HG02852 (cell line): ENCODE data around the gene ETS2.
"Not testable (repeated sequence)": the region's sequence is repeated elsewhere in the genome, so short reads cannot be mapped to it uniquely, and the experiment has no call there.

Experiments used
- ATAC-seq: cut with Tn5 transposase; IDR thresholded peaks from one replicate; pipeline ENCODE4 v1.9.1; 2021; ENCODE audit warnings: mild to moderate bottlenecking, moderate library complexity; ENCODE audit not compliant: unreplicated experiment

The ETS2 gene

GRCh38 chr21:38816400-38816977 is 10.8 kb downstream of the ETS2 start:
- no peak for ATAC-seq

- no peak for ATAC-seq
These were observed 11.9 kb downstream of the ETS2 start for GRCh38 chr21:38817371-38818324.

GRCh38 chr21:38818325-38818723 is 12.6 kb downstream of the ETS2 start:
- ATAC-seq = no peak

- ATAC-seq = no peak
These were observed 13.5 kb downstream of the ETS2 start for GRCh38 chr21:38819051-38819718.

GRCh38 chr21:38819719-38820159 is 14.0 kb downstream of the ETS2 start:
- ATAC-seq = no peak

GRCh38 chr21:38820471-38821239 is 14.9 kb downstream of the ETS2 start:
- ATAC-seq = no peak

- no peak for ATAC-seq
These were observed 15.5 kb downstream of the ETS2 start for GRCh38 chr21:38821248-38821647.

GRCh38 chr21:38821959-38822682 is 16.4 kb downstream of the ETS2 start:
- no peak for ATAC-seq

GRCh38 chr21:38822778-38823238 is 17.1 kb downstream of the ETS2 start:
- no peak for ATAC-seq

DNA sequence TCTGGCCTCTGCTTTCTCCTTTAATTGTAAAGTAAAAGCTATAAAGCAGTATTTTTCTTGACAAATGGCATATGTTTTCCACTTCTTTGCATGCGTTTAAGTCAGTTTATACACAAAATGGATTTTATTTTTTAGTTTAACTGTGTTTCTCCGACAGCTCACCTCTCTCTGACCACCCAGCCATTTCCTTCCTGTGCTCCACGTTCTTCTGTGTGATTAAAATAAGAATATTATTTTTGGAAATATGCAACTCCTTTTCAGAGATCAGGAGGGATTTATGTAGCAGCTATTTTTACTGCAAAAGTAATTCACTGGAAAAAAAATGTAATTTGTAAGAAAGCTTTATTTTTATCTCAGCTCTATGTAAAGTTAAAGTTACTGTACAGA is 18.0 kb downstream of the ETS2 start:
- no peak for ATAC-seq

DNA sequence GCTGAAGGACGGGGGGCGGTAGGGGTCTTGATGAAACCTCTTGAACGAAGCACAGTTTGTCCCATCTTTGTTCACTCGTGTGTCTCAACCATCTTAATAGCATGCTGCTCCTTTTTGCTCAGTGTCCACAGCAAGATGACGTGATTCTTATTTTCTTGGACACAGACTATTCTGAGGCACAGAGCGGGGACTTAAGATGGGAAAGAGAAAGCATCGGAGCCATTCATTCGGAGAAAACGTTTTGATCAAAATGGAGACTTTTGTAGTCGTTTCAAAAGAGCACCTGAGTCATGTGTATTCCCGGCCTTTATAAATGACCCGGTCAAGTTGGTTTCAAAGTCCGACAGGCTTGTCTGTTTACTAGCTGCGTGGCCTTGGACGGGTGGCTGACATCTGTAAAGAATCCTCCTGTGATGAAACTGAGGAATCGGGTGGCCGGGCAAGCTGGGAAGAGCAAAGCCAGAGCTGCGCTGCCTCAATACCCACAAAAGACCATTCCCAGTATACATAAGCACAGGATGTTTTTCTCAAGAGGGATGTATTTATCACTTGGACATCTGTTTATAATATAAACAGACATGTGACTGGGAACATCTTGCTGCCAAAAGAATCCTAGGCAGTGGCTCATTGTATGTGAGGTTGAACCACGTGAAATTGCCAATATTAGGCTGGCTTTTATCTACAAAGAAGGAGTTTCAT is 18.5 kb downstream of the ETS2 start:
- ATAC-seq = no peak

DNA sequence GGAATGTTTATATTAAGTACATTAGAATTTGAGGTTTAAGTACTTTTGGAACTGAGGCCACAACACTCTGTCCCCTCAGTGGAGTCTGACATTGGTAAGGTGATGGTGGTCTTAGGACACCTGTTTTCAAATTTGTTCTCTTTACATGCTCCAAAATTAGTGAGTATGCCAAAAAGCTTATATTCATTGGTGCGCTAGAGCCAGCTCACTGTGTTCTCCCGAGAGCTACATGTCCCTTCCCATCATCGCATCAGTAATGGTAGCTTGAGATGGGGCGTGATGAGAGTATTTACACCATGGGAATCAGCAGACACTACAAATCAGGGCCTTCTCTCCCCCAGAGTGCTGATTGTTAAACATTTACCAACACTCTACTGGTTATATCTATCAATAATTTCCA is 19.5 kb downstream of the ETS2 start:
- no peak for ATAC-seq

- no peak for ATAC-seq
These were observed 20.2 kb downstream of the ETS2 start for GRCh38 chr21:38825921-38826320.

- ATAC-seq = not testable (repeated sequence)
These were observed 22.4 kb downstream of the ETS2 start for GRCh38 chr21:38828111-38828510.

DNA sequence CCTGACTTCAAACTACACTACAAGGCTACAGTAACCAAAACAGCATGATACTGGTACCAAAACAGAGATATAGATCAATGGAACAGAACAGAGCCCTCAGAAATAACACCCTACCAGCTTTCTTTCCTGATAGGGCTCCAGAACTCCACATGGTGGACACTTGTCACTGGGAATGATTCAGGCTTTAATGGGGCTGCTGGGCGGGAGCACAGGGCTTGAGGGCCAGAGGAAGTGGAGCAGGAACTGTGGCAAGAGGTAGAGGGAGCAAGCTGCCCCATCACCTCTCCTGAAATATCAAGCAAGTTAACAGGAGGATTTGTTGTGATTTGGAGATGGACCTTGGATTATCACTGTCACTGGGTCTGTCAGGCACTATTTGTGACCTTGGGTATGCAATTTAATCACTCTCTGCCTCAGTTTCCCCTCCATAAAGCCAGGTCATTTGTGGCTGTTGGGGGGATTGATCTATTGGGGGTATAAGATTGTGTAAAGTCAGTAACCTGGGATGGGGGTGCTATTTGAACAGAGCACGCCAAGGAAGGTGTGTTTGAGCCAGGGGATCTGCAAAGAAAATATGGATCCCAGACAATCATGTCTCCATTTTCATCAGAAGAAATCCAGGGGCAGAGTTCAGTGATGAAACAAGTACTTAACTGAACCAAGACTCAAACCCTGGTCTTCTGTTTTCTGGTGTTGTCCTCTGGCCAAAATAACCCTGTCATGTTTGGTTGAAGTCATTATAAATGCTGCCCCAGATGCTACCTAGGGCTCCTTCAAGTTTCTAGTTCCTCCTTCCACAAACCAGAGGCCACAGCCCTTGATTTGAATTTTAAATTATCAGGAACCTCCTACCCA is 25.2 kb downstream of the ETS2 start:
- ATAC-seq = peak; percentile 82

- ATAC-seq = peak; percentile 96
These were observed 26.1 kb downstream of the ETS2 start for GRCh38 chr21:38831526-38832467.

- ATAC-seq = no peak
These were observed 26.9 kb downstream of the ETS2 start for GRCh38 chr21:38832664-38833063.

- ATAC-seq = no peak
These were observed 27.4 kb downstream of the ETS2 start for GRCh38 chr21:38833117-38833516.
